Measurements from ENCODE around the gene WFIKKN1.

The WFIKKN1 gene

DNA sequence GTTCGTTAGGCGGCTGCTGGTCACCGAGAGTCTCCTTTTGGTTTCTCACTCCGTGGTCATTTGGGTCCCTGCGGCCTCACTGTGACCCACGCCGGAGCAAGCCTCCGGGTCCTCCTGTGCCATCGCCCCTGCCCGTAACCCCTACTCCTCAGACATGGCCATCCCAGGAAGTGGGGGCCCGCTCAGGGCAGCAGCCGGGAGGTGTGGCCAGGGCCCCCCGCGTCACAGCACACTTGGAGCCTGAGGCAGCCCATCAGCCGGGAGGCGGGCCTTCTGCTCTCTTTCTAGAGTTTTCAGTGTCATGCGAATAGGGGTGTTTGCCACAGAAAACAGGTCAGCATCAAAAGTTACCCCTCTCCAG is 7.9 kb upstream of the WFIKKN1 start:
- no peak overlapping the region for H3K4me3 ChIP-seq (ENCODE audit: low read depth, low read length)
- H4K91ac ChIP-seq (ENCODE audit: low read depth, low read length): peak overlapping the region; percentile 63
- H4K8ac ChIP-seq (ENCODE audit: low read depth, low read length): peak overlapping the region; percentile 3
- H3K27ac ChIP-seq (ENCODE audit: low read depth, low read length): no peak overlapping the region
- H3K14ac ChIP-seq (ENCODE audit: low read length): peak overlapping the region; percentile 48
- H3K18ac ChIP-seq (ENCODE audit: low read length): peak overlapping the region; percentile 22
- no peak overlapping the region for H2AFZ ChIP-seq (ENCODE audit: insufficient read depth, low read length, poor library complexity)
- H4K12ac ChIP-seq (ENCODE audit: low read depth, low read length): no peak overlapping the region
- whole genome bisulfite sequencing (ENCODE audit: extremely low coverage, insufficient coverage, insufficient read length): no CpG with 5 or more reads among the region's 17 CpGs
- H2BK5ac ChIP-seq (ENCODE audit: low read depth, low read length, poor library complexity): peak overlapping the region; percentile 26
- H2BK120ac ChIP-seq (ENCODE audit: insufficient read depth, low read length, poor library complexity): no peak overlapping the region
- H3K9me3 ChIP-seq (ENCODE audit: insufficient read depth, low read depth, low read length): peaks cover 3% of the 10 kb centered on the region
- peaks cover 4% of the 10 kb centered on the region for H3K79me1 ChIP-seq (ENCODE audit: low read length)
- H2BK12ac ChIP-seq (ENCODE audit: low read length): no peak overlapping the region
- H2AK5ac ChIP-seq (ENCODE audit: low read length): no peak overlapping the region
- no peak overlapping the region for H3K4ac ChIP-seq (ENCODE audit: low read depth, low read length)
- H3K79me2 ChIP-seq (ENCODE audit: control insufficient read depth, insufficient read depth, low read length, poor library complexity): no peaks in the 10 kb centered on the region
- H3K9ac ChIP-seq (ENCODE audit: low read length): no peak overlapping the region
- H3K23ac ChIP-seq (ENCODE audit: low read length): no peak overlapping the region
- H3K4me2 ChIP-seq (ENCODE audit: low read length): no peak overlapping the region
- H3K4me1 ChIP-seq (ENCODE audit: control insufficient read depth in 1 of 2, insufficient read depth in 2 of 2, low read length in 2 of 2): peaks cover 18 to 25% of the 10 kb centered on the region in 2 experiments
- H3K27me3 ChIP-seq (ENCODE audit: insufficient read depth, low read length): no peaks in the 10 kb centered on the region
- H3K36me3 ChIP-seq (ENCODE audit: control insufficient read depth in 1 of 2, insufficient read depth in 2 of 2, low read length in 2 of 2): peaks cover 28 to 30% of the 10 kb centered on the region in 2 experiments
- DNase-seq: no peak

DNA sequence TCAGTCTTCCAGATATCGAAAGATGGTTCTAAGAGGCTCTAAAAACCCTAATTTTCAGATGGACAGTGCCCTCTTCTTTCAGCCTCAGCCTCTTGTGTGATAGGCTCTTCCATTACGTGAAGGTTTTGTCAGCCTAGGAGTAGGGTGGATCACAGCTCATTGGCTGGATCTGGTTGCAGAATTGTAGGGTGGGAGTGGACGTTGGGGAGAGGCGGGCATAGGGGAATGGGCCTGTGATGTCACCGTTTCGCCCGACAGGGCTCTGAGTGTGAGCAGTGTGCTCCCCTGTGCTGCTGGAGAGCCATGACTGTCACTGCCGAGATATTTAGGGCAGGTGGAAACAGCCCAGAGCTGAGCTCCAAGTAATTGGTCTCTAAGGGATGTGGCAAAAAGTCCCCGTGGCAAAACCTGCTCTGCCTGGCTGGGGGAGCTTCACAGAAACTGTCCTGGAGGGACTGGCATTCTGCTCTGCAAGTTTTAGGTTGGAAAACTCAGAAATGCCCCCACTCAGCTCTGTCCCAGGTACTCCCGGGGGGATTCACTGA is 6.2 kb upstream of the WFIKKN1 start:
- H3K27me3 ChIP-seq (ENCODE audit: insufficient read depth, low read length): no peaks in the 10 kb centered on the region
- H3K4me2 ChIP-seq (ENCODE audit: low read length): no peak overlapping the region
- no peak overlapping the region for H4K8ac ChIP-seq (ENCODE audit: low read depth, low read length)
- peaks cover 17% of the 10 kb centered on the region for H3K79me1 ChIP-seq (ENCODE audit: low read length)
- DNase-seq: peak; percentile 66 to 70
- H3K9me3 ChIP-seq (ENCODE audit: insufficient read depth, low read depth, low read length): peaks cover 3% of the 10 kb centered on the region
- H4K12ac ChIP-seq (ENCODE audit: low read depth, low read length): no peak overlapping the region
- H3K18ac ChIP-seq (ENCODE audit: low read length): no peak overlapping the region
- H3K4me3 ChIP-seq (ENCODE audit: low read depth, low read length): no peak overlapping the region
- no peak overlapping the region for H4K91ac ChIP-seq (ENCODE audit: low read depth, low read length)
- no peak overlapping the region for H2BK120ac ChIP-seq (ENCODE audit: insufficient read depth, low read length, poor library complexity)
- H2BK12ac ChIP-seq (ENCODE audit: low read length): no peak overlapping the region
- no peak overlapping the region for H2AK5ac ChIP-seq (ENCODE audit: low read length)
- peaks cover 8% of the 10 kb centered on the region for H3K79me2 ChIP-seq (ENCODE audit: control insufficient read depth, insufficient read depth, low read length, poor library complexity)
- H3K23ac ChIP-seq (ENCODE audit: low read length): no peak overlapping the region
- no peak overlapping the region for H2BK5ac ChIP-seq (ENCODE audit: low read depth, low read length, poor library complexity)
- H3K14ac ChIP-seq (ENCODE audit: low read length): no peak overlapping the region
- no peak overlapping the region for H2AFZ ChIP-seq (ENCODE audit: insufficient read depth, low read length, poor library complexity)
- H3K27ac ChIP-seq (ENCODE audit: low read depth, low read length): no peak overlapping the region
- H3K9ac ChIP-seq (ENCODE audit: low read length): no peak overlapping the region
- no peak overlapping the region for H3K4ac ChIP-seq (ENCODE audit: low read depth, low read length)
- WGBS (ENCODE audit: extremely low coverage, insufficient coverage, insufficient read length): no CpG with 5 or more reads among the region's 10 CpGs
- peaks cover 35 to 42% of the 10 kb centered on the region in 2 experiments for H3K36me3 ChIP-seq (ENCODE audit: control insufficient read depth in 1 of 2, insufficient read depth in 2 of 2, low read length in 2 of 2)
- peaks cover 32 to 38% of the 10 kb centered on the region in 2 experiments for H3K4me1 ChIP-seq (ENCODE audit: control insufficient read depth in 1 of 2, insufficient read depth in 2 of 2, low read length in 2 of 2)

DNA sequence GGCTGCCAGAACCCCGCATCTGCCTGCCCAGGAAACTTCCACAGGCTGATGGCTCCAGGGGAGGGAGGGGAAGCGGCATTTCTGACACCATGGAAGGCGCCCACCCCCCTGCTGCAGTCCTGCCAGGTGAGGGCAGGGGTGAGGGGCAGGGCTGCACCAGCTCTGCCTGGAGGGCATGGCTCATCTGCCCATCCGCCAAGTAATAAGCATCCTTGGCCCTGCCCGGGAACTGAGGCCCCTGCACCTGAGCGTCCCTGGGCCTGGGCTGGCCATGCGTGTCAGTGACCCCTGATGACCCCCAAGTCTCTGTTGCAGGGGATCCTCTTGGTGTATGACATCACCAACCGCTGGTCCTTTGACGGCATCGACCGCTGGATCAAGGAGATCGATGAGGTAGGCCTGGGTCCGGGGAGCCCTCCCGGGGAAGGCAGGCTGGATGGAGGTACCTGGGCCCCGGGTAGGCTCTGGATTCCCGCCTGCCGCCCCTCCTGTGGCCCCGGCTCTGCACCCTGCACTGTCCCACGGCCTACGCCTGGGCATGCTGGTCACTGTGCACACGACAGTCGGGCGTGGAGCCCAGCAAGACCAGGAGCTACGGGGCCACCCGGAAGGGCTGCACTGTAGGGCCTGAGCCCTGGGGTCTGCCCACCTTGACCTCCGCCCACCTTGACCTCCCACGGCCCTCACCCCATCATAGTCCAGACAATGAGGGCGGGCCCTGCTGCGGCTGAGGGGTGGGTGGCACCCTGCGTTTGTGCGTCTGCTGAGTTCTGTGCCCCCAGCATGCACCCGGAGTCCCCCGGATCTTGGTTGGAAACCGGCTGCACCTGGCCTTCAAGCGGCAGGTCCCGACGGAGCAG is 5.4 kb upstream of the WFIKKN1 start:
- Histone ChIP-seq H3K79me2 (ENCODE audit: control insufficient read depth, insufficient read depth, low read length, poor library complexity) (peaks cover 12% of the 10 kb centered on the region), H3K9ac (ENCODE audit: low read length) (no peak overlapping the region), H4K91ac (ENCODE audit: low read depth, low read length) (peak overlapping the region; percentile 6), H2AK5ac (ENCODE audit: low read length) (peak overlapping the region; percentile 12), H2BK5ac (ENCODE audit: low read depth, low read length, poor library complexity) (no peak overlapping the region), H3K9me3 (ENCODE audit: insufficient read depth, low read depth, low read length) (peaks cover 3% of the 10 kb centered on the region), H2AFZ (ENCODE audit: insufficient read depth, low read length, poor library complexity) (no peak overlapping the region), H4K12ac (ENCODE audit: low read depth, low read length) (no peak overlapping the region), H3K4ac (ENCODE audit: low read depth, low read length) (no peak overlapping the region), H3K18ac (ENCODE audit: low read length) (peak overlapping the region; percentile 11), H3K4me2 (ENCODE audit: low read length) (no peak overlapping the region), H2BK12ac (ENCODE audit: low read length) (no peak overlapping the region), H3K27ac (ENCODE audit: low read depth, low read length) (no peak overlapping the region), H2BK120ac (ENCODE audit: insufficient read depth, low read length, poor library complexity) (no peak overlapping the region), H3K79me1 (ENCODE audit: low read length) (peaks cover 22% of the 10 kb centered on the region), H3K27me3 (ENCODE audit: insufficient read depth, low read length) (no peaks in the 10 kb centered on the region), H3K14ac (ENCODE audit: low read length) (no peak overlapping the region), H3K36me3 (ENCODE audit: control insufficient read depth in 1 of 2, insufficient read depth in 2 of 2, low read length in 2 of 2) (peaks cover 32 to 42% of the 10 kb centered on the region in 2 experiments), H4K8ac (ENCODE audit: low read depth, low read length) (no peak overlapping the region), H3K23ac (ENCODE audit: low read length) (no peak overlapping the region), H3K4me3 (ENCODE audit: low read depth, low read length) (no peak overlapping the region), H3K4me1 (ENCODE audit: control insufficient read depth in 1 of 2, insufficient read depth in 2 of 2, low read length in 2 of 2) (peaks cover 38 to 44% of the 10 kb centered on the region in 2 experiments)
- WGBS (ENCODE audit: extremely low coverage, insufficient coverage, insufficient read length): no CpG with 5 or more reads among the region's 37 CpGs
- no peak for DNase-seq

DNA sequence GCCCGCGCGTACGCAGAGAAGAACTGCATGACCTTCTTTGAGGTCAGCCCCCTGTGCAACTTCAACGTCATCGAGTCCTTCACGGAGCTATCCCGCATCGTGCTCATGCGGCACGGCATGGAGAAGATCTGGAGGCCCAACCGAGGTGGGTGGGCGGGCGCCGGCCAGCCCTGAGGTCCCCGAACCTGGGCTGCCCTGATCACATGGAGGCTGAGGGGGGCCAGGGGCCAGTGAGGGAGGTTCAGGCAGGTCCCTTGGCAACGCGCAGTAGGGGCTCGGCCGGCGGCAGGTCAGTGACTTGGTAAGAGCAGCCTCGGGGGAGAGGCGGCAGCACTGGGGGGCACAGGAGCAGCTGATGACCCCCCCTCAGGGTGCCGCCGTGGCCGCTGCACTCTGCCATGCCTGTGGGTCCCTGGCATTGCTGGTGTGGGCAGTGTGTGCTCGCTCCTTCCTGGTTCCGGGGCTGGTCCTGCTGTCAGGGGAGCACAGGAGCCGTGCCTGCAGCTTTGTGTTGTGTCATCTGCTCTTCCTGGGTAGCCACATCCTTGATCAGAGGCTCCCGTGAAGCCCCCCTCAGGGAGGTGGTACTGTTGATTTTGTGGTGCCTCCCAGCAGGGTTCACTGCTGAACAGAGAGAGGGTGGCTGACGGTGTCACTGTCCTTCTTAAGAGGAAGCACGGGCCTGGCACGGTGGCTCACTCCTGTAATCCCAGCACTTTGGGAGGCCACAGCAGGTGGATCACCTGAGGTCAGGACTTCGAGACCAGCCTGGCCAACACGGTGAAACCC is 4.6 kb upstream of the WFIKKN1 start:
- Histone ChIP-seq H3K23ac (ENCODE audit: low read length) (no peak overlapping the region), H2BK12ac (ENCODE audit: low read length) (no peak overlapping the region), H3K4ac (ENCODE audit: low read depth, low read length) (no peak overlapping the region), H3K9ac (ENCODE audit: low read length) (no peak overlapping the region), H3K36me3 (ENCODE audit: control insufficient read depth in 1 of 2, insufficient read depth in 2 of 2, low read length in 2 of 2) (peaks cover 32 to 40% of the 10 kb centered on the region in 2 experiments), H3K9me3 (ENCODE audit: insufficient read depth, low read depth, low read length) (peaks cover 3% of the 10 kb centered on the region), H3K4me2 (ENCODE audit: low read length) (no peak overlapping the region), H3K4me3 (ENCODE audit: low read depth, low read length) (no peak overlapping the region), H3K27me3 (ENCODE audit: insufficient read depth, low read length) (no peaks in the 10 kb centered on the region), H3K79me1 (ENCODE audit: low read length) (peaks cover 29% of the 10 kb centered on the region), H2BK5ac (ENCODE audit: low read depth, low read length, poor library complexity) (no peak overlapping the region), H2AFZ (ENCODE audit: insufficient read depth, low read length, poor library complexity) (no peak overlapping the region), H4K91ac (ENCODE audit: low read depth, low read length) (no peak overlapping the region), H3K14ac (ENCODE audit: low read length) (no peak overlapping the region), H4K8ac (ENCODE audit: low read depth, low read length) (peak overlapping the region; percentile 43), H3K79me2 (ENCODE audit: control insufficient read depth, insufficient read depth, low read length, poor library complexity) (peaks cover 14% of the 10 kb centered on the region), H3K18ac (ENCODE audit: low read length) (no peak overlapping the region), H3K4me1 (ENCODE audit: control insufficient read depth in 1 of 2, insufficient read depth in 2 of 2, low read length in 2 of 2) (peaks cover 45 to 51% of the 10 kb centered on the region in 2 experiments), H3K27ac (ENCODE audit: low read depth, low read length) (no peak overlapping the region), H2BK120ac (ENCODE audit: insufficient read depth, low read length, poor library complexity) (no peak overlapping the region), H2AK5ac (ENCODE audit: low read length) (no peak overlapping the region), H4K12ac (ENCODE audit: low read depth, low read length) (no peak overlapping the region)
- no peak for DNase-seq
- no CpG with 5 or more reads among the region's 35 CpGs for WGBS (ENCODE audit: extremely low coverage, insufficient coverage, insufficient read length)
